H1 (cell line): ENCODE results near the gene SPAST. TPM values are rescaled to one million over a fixed set of nuclear protein-coding genes. Genes with fewer than 3 reads are reported as not detected.

Experiments used
- GTF2F1 ChIP-seq: IDR thresholded peaks from 2 replicates; pipeline ENCODE4 v1.6.1; 2012; ENCODE audit warnings: low read depth, low read length, improper control_type of control experiment, borderline replicate concordance
- polyA plus RNA-seq, 7 experiments: library from polyadenylated mRNA; depleted of rRNA in 3 of 7; stranded (reverse) in 5 of 7; unstranded in 2 of 7; fragments of >200 nt in 5 of 7; fragments of 200-250 nt in 2 of 7; gene quantifications; 1 replicate in 5 of 7; 2 replicates in 1 of 7; 4 replicates in 1 of 7; pipeline versions ENCODE4 v1.2.1 to v1.2.3, GENCODE V29; 2011 to 2013; ENCODE audit warnings: missing spikeins in 2 of 7, mixed read lengths in 2 of 7
- total RNA-seq: library from RNA; stranded (reverse); fragmentation: NEBNext Ultra II Directional; extraction: Animal tissue kit (Norgen Biotek cat#: 25700); gene quantifications from 2 replicates; pipeline ENCODE4 v1.2.1, GENCODE V29; 2021

SPAST gene
- total and polyA plus RNA-seq, 2 of the 8 experiments (the other 6 are each of a cell fraction or from before 2014, with no cell fraction given) = 4.4 to 36.0 TPM

DNA sequence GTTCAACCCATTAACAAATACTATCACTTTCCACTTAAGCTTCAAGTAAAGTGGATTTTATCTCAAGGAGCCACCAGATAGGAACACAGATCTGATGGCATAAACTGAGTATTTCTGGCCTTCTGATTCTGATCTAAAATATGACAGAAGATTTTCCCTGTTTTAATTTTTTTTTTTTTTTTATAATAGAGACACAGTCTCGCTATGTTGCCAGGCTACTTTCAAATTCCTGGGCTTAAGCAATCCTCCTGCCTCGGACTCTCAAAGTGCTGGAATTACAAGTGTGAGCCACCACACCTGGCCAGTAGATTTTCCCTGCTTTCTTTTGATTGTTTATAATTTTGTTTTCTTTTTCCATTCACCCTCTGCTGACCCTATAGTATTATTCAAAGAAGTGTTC is 65.7 kb downstream of the SPAST start (continued):
- no peak for TF ChIP-seq GTF2F1
